Liver (tissue), 9 donors: ENCODE results near the gene TYW1. TPM values are rescaled to one million over a fixed set of nuclear protein-coding genes. Genes with fewer than 3 reads are reported as not detected.
"Not testable (repeated sequence)": the region's sequence is repeated elsewhere in the genome, so short reads cannot be mapped to it uniquely, and the experiment has no call there.

ENCODE experiments used
- DNase-seq: peaks from one replicate; pipeline ENCODE4 v3.0.0-alpha.2; 2017; ENCODE audit warnings: low spot score
- H3K27ac ChIP-seq, 2 donors: one replicate each; pipeline ENCODE4 v1.7.0; 2013; ENCODE audit warnings: inconsistent platforms in 2 of 2, low read length in 2 of 2, control low read depth in 1 of 2, low read depth in 1 of 2, mild to moderate bottlenecking in 1 of 2
- H3K27me3 ChIP-seq, 4 donors: one replicate each; pipeline versions ENCODE4 v1.6.1 to v1.7.0; 2013; ENCODE audit warnings: low read length in 3 of 4, inconsistent platforms in 1 of 4, mild to moderate bottlenecking in 1 of 4, moderate library complexity in 1 of 4; ENCODE audit not compliant: control insufficient read depth in 4 of 4, insufficient read depth in 4 of 4
- H3K36me3 ChIP-seq, 4 donors: one replicate each; pipeline versions ENCODE4 v1.6.1 to v1.7.0; 2013; ENCODE audit warnings: low read length in 3 of 4, mild to moderate bottlenecking in 3 of 4, low read depth in 1 of 4, moderate library complexity in 1 of 4; ENCODE audit not compliant: control insufficient read depth in 4 of 4, insufficient read depth in 3 of 4
- H3K4me1 ChIP-seq, 4 donors: one replicate each; pipeline versions ENCODE4 v1.6.1 to v1.7.0; 2013; ENCODE audit warnings: low read length in 3 of 4, mild to moderate bottlenecking in 3 of 4, moderate library complexity in 1 of 4; ENCODE audit not compliant: control insufficient read depth in 4 of 4, insufficient read depth in 4 of 4
- H3K4me3 ChIP-seq, 3 donors: one replicate each; pipeline versions ENCODE4 v1.6.1 to v1.7.0; 2013; ENCODE audit warnings: low read length in 3 of 3, control low read depth in 1 of 3, low read depth in 1 of 3, mild to moderate bottlenecking in 1 of 3
- H3K9ac ChIP-seq, 2 donors: one replicate each; pipeline ENCODE4 v1.7.0; 2013; ENCODE audit warnings: low read length in 2 of 2, mild to moderate bottlenecking in 2 of 2, moderate library complexity in 2 of 2, control low read depth in 1 of 2, low read depth in 1 of 2
- H3K9me3 ChIP-seq, 4 donors: one replicate each; pipeline versions ENCODE4 v1.6.1 to v1.7.0; 2013; ENCODE audit warnings: low read length in 3 of 4; ENCODE audit not compliant: control insufficient read depth in 4 of 4
- FOXA2 ChIP-seq: IDR thresholded peaks from 2 replicates; pipeline ENCODE4 v1.6.1; 2016; ENCODE audit warnings: antibody characterized with exemption
- GABPA ChIP-seq, 2 donors: IDR thresholded peaks in 1 of 2; conservative IDR thresholded peaks in 1 of 2; 2 replicates each; pipeline ENCODE4 v1.6.1; 2016; ENCODE audit warnings: antibody characterized with exemption in 2 of 2, mild to moderate bottlenecking in 1 of 2, moderate library complexity in 1 of 2
- HNF4A ChIP-seq, 2 donors: conservative IDR thresholded peaks; 2 replicates each; pipeline ENCODE4 v1.6.1; 2016; ENCODE audit warnings: antibody characterized with exemption in 2 of 2, mild to moderate bottlenecking in 2 of 2
- NR2F2 ChIP-seq: IDR thresholded peaks from 2 replicates; pipeline ENCODE4 v1.6.1; 2016; ENCODE audit warnings: antibody characterized with exemption
- RAD21 ChIP-seq, 2 donors: IDR thresholded peaks; 2 replicates each; pipeline ENCODE4 v1.6.1; 2016; ENCODE audit warnings: antibody characterized with exemption in 2 of 2, mild to moderate bottlenecking in 2 of 2
- REST ChIP-seq: IDR thresholded peaks from 2 replicates; pipeline ENCODE4 v1.6.1; 2016; ENCODE audit warnings: antibody characterized with exemption, mild to moderate bottlenecking
- RXRA ChIP-seq, 2 donors: IDR thresholded peaks; 2 replicates each; pipeline ENCODE4 v1.6.1; 2017 to 2018; ENCODE audit warnings: antibody characterized with exemption in 2 of 2, mild to moderate bottlenecking in 1 of 2
- SP1 ChIP-seq: IDR thresholded peaks from 2 replicates; pipeline ENCODE4 v1.6.1; 2018; ENCODE audit warnings: antibody characterized with exemption, mild to moderate bottlenecking
- TAF1 ChIP-seq: conservative IDR thresholded peaks from 2 replicates; pipeline ENCODE4 v1.6.1; 2016; ENCODE audit warnings: antibody characterized with exemption, mild to moderate bottlenecking
- WGBS: extraction: QIAGEN DNeasy Blood & Tissue Kit; methylation state at CpG from one replicate; pipeline ENCODE4 v1.1.7; 2013; 5-methylcytosine and 5-hydroxymethylcytosine counted together
- polyA plus RNA-seq, 2 donors: library from polyadenylated mRNA; stranded (reverse) in 1 of 2; unstranded in 1 of 2; fragments of 200-250 nt in 1 of 2; fragments of >200 nt in 1 of 2; fragmentation: Nextera tagmentation in 1 of 2; extraction: Ambion mirVana in 1 of 2; gene quantifications; one replicate each; pipeline versions ENCODE4 v1.2.1 to v1.2.3, GENCODE V29; 2013 to 2015
- total RNA-seq, 2 donors: library from RNA; depleted of rRNA; stranded (reverse); fragments of >200 nt; gene quantifications; one replicate each; pipeline ENCODE4 v1.2.3, GENCODE V29; 2014
- TF ChIP-seq, protein P1 (sequence below): IDR thresholded peaks from 2 replicates; pipeline ENCODE4 v1.6.1; 2016; ENCODE audit warnings: antibody characterized with exemption
- donor health status: healthy.
- donor health status: healthy.
- donor health status: healthy.
- donor health status: healthy.
- donor health status: healthy.

The TYW1 gene
- total and polyA plus RNA-seq, 4 donors = 6.7 to 16.6 (median 9.9) TPM

DNA sequence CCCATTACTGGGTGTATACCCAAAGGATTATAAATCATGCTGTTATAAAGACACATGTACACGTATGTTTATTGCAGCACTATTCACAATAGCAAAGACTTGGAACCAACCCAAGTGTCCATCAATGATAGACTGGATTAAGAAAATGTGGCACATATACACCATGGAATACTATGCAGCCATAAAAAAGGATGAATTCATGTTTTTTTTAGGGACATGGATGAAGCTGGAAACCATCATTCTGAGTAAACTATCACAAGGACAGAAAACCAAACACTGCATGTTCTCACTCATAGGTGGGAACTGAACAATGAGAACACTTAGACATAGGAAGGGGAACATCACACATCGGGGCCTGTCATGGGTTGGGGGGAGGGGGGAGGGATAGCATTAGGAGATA, 94.4 kb downstream of the TYW1 start:
- H3K27me3 ChIP-seq, H3K4me1 ChIP-seq, H3K27ac ChIP-seq, H3K9me3 ChIP-seq, H3K9ac ChIP-seq, DNase-seq, H3K36me3 ChIP-seq, H3K4me3 ChIP-seq: not testable (repeated sequence)
- WGBS = 100% methylated on average over 1 of the region's 2 CpGs

GRCh38 chr7:67098031-67098430, 101.4 kb downstream of the TYW1 start:
- H3K27me3 ChIP-seq, H3K9me3 ChIP-seq, H3K36me3 ChIP-seq, H3K9ac ChIP-seq, DNase-seq, H3K27ac ChIP-seq, H3K4me3 ChIP-seq, H3K4me1 ChIP-seq: not testable (repeated sequence)
- 83% methylated on average over 1 of the region's 1 CpG for WGBS

DNA sequence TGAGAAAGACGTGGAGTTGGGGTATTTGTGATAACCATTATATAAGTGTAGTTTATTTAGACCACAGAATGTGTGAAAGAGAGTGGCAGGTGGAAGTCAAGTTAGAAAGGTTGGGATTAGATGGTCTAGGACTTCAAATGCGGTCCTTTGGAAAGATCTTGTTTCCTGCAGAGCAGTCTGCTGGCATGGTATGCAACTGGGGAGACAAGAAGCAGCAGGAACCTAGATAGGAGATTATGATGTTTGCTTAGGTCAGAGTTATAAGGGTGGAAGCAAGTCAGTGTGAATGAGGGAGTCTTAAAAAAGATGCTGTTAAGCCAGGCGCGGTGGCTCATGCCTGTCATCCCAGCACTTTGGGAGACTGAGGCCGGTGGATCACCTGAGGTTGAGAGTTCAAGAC, 102.8 kb downstream of the TYW1 start:
- WGBS = 95% methylated on average over 5 of the region's 5 CpGs
- H3K4me3 ChIP-seq = not testable (repeated sequence)

GRCh38 chr7:67100038-67100437, 103.4 kb downstream of the TYW1 start:
- H3K9ac ChIP-seq, DNase-seq, H3K4me1 ChIP-seq, H3K4me3 ChIP-seq, H3K27me3 ChIP-seq, H3K27ac ChIP-seq, H3K9me3 ChIP-seq, H3K36me3 ChIP-seq: not testable (repeated sequence)
- 96% methylated on average over 6 of the region's 6 CpGs for WGBS

More for the DNA sequence above, 102.8 kb downstream of the TYW1 start:
- H3K27me3 ChIP-seq, DNase-seq, H3K27ac ChIP-seq, H3K4me1 ChIP-seq, H3K9ac ChIP-seq, H3K36me3 ChIP-seq, H3K9me3 ChIP-seq: not testable (repeated sequence)

DNA sequence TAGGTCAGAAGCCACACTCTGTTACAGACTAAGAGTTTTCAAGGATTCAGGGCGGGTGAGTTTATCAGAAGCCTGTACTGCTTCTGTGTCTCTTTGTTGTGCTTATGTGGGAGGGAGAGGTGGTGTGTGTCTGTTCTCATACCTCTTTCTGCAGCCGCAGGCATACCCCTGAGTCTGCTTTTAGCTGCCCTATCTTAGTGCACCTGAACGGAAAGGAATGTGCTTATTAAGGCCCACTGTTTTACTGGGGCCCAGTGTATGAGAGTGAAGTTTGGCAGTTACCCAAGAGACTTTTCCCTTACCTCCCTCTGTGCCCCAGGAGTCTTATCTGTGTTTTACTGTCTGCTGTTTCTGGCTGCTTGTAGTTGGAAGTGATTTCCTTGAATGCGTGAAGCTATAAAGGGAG, 104.3 kb downstream of the TYW1 start:
- H3K27me3 ChIP-seq = no peaks in the 10 kb centered on the region
- WGBS = 88% methylated on average over 4 of the region's 4 CpGs
- H3K4me1 ChIP-seq = peaks cover 0 to 1% (median 0%) of the 10 kb centered on the region in 4 donors
- H3K4me3 ChIP-seq = no peak overlapping the region
- no peak overlapping the region for H3K27ac ChIP-seq
- DNase-seq = no peak
- no peak overlapping the region for H3K9ac ChIP-seq
- no peaks in the 10 kb centered on the region for H3K36me3 ChIP-seq
- H3K9me3 ChIP-seq = no peaks in the 10 kb centered on the region
- TF ChIP-seq RAD21 (IDR thresholded peaks at IDR 0.05) (no peak), NR2F2 (no peak), SP1 (no peak), FOXA2 (no peak), RXRA (IDR thresholded peaks at IDR 0.05) (no peak), REST (no peak), GABPA (IDR thresholded peaks at IDR 0.05 in 1 of 2, conservative IDR thresholded peaks at IDR 0.05 in 1 of 2) (no peak), TAF1 (no peak), HNF4A (conservative IDR thresholded peaks at IDR 0.05) (no peak)
- TF ChIP-seq, protein P1, sequence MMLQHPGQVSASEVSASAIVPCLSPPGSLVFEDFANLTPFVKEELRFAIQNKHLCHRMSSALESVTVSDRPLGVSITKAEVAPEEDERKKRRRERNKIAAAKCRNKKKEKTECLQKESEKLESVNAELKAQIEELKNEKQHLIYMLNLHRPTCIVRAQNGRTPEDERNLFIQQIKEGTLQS = no peak

DNA sequence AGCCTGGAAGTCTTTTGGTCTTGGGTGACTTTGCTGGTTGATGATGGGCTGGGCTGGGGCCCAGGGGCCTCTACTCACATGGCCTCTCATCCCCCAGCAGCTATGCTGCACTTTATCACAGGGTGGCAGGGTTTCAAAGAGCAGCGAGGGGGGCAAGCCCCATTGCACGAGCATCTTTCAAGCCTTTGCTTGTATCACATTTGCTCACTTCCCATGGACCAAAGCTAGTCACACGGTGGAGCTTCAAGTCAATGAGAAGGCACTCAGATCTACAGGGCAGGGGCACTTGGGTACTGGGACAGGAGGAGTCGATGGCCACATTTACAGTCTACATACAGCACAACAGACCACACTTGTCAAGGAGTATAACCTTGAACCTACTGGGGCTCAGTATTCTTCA, 108.3 kb downstream of the TYW1 start:
- not testable (repeated sequence) for H3K27me3 ChIP-seq, H3K9me3 ChIP-seq, H3K9ac ChIP-seq, DNase-seq, H3K36me3 ChIP-seq, H3K4me1 ChIP-seq, H3K4me3 ChIP-seq, H3K27ac ChIP-seq
- 85% methylated on average over 4 of the region's 4 CpGs for WGBS
